Heart left ventricle (tissue), 13 donors: ENCODE data around the gene NEURL2.

ENCODE experiments used
- POLR2A ChIP-seq, 2 donors: fragments of 450-650 bp; IDR thresholded peaks; one replicate each; pipeline ENCODE4 v1.6.1; 2017; ENCODE audit warnings: antibody characterized with exemption in 2 of 2, mild to moderate bottlenecking in 2 of 2, moderate library complexity in 2 of 2
- TF ChIP-seq, protein P1 (sequence below), 12 donors: fragments of 200-600 bp; sonication (generic) in 4 of 12; IDR thresholded peaks; one replicate each; pipeline versions ENCODE4 v1.5.0 to v1.8.0; 2018 to 2022; ENCODE audit warnings: antibody characterized with exemption in 12 of 12, mild to moderate bottlenecking in 5 of 12
- donor health status: ischemic (EF 13 %, LVEDD 7.1; RV severe dilation, severe dysfunction).
- donor health status: DM: no; HTN: yes; CAD: no.
- donor health status: DM: no; HTN: no; CAD: no.
- donor health status: ischemic (EF 25% LVEDD 6.9; RV normal size, moderate dysfunction).
- donor health status: ischemic (EF 25% LVEDD 5.7; RV mildly dilated, moderate dysfunction).
- donor health status: ischemic (EF 35%, LVEDD 5.7; RV mildly dilated, moderate dysfunction).
- donor health status: nonischemic (EF 11% LVEDD 7.7; RV severe dilation, severe dysfunction).
- donor health status: DM: yes; HTN: yes; CAD: no.
- donor health status: PGD.
- donor health status: ischemic (EF 29% LVEDD 5.4; RV normal size, mild dysfunction).
- donor health status: nonischemic (EF 23%, LVEDD 6.1; RV moderate dilation, normal function).

DNA sequence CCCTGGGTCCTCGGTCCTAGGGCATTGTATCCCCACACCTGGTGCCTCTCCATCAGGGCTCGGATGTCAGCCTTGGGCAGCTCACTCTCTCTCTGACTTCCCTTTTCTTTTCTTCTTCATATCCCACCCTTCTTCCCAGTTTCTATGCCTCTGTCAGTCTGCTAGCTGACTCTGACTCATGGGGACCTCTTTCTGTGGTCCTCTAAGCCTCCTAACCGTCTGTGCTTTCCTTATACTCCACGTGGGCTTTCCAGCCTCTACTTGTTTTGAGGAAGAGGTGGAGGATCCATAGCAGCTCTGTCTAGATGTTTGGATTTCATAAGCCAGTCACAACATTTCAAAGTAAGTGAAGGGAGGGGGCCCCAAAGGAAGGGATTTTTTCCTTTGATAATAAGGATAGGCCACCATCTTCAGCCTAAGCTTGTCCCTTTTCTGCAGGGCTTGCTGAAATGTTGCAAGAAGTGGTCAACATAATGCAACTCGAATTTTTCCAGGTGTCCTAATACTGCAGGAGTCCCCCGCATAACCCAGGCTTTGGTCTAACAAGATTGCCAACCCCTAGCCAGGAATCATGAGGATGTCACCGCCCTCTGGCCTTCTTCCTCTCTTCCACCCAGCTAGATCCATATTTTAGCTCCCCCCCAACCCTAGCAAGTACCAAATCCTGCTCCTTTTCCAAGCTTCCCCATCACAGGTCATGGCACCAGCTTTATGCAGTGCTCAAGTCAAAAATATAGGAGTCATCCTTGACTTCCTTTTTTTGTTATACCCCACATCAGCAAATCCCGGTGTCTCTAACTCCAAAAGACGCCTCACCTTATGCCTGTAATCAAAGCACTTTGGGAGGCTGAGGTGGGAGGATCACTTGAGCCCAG is 29.7 kb upstream of the NEURL2 start:
- TF ChIP-seq, protein P1, sequence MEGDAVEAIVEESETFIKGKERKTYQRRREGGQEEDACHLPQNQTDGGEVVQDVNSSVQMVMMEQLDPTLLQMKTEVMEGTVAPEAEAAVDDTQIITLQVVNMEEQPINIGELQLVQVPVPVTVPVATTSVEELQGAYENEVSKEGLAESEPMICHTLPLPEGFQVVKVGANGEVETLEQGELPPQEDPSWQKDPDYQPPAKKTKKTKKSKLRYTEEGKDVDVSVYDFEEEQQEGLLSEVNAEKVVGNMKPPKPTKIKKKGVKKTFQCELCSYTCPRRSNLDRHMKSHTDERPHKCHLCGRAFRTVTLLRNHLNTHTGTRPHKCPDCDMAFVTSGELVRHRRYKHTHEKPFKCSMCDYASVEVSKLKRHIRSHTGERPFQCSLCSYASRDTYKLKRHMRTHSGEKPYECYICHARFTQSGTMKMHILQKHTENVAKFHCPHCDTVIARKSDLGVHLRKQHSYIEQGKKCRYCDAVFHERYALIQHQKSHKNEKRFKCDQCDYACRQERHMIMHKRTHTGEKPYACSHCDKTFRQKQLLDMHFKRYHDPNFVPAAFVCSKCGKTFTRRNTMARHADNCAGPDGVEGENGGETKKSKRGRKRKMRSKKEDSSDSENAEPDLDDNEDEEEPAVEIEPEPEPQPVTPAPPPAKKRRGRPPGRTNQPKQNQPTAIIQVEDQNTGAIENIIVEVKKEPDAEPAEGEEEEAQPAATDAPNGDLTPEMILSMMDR (IDR thresholded peaks at IDR 0.05): no peak
- TF ChIP-seq POLR2A (IDR thresholded peaks at IDR 0.05): no peak
